NCI-H345 treated with DMSO at 0.1 percent for 48 hours (cell line): ENCODE data around the gene YJU2.

Experiments
- DNase-seq: peaks from one replicate; lab custom pipeline; 2025; ENCODE audit not compliant: unreplicated experiment; lab: John Stamatoyannopoulos, UW

The YJU2 gene

DNA sequence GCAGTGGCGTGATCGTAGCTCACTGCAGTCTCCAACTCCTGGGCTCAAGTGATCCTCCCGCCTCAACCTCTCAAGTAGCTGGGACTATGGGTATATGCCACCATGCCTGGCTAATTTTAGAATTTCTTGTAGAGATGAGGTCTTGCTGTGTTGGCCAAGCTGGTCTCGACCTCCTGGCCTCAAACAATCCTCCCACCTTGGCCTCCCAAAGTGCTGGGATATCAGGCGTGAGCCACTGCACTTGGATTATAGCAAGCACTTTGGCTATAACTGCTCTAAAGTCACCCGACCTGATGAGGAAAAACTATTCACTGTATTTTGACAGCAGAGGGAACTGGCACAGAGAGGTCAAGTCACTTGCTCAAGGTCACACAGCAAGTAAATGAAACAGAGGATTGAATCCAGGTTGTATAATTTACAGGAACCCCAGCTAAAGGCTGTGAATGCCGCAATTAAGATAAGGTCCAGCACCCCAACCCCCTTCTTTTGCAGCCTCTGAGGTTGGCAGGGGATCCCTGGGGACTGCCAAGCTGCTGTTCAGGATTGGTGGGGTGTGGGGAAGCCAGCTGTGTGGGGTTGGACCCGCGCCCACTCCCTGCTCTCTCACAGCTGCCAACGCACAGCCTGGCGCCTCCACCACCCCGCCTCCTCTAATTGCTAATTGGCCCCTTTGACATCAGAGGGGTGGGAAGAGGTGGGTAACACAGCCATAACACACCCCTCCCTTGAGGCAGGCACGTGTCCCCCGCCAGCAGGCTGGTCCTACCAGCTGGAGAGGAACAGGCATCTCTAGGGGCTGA is 49.3 kb downstream of the YJU2 start:
- DNase-seq = peak; percentile 33

DNA sequence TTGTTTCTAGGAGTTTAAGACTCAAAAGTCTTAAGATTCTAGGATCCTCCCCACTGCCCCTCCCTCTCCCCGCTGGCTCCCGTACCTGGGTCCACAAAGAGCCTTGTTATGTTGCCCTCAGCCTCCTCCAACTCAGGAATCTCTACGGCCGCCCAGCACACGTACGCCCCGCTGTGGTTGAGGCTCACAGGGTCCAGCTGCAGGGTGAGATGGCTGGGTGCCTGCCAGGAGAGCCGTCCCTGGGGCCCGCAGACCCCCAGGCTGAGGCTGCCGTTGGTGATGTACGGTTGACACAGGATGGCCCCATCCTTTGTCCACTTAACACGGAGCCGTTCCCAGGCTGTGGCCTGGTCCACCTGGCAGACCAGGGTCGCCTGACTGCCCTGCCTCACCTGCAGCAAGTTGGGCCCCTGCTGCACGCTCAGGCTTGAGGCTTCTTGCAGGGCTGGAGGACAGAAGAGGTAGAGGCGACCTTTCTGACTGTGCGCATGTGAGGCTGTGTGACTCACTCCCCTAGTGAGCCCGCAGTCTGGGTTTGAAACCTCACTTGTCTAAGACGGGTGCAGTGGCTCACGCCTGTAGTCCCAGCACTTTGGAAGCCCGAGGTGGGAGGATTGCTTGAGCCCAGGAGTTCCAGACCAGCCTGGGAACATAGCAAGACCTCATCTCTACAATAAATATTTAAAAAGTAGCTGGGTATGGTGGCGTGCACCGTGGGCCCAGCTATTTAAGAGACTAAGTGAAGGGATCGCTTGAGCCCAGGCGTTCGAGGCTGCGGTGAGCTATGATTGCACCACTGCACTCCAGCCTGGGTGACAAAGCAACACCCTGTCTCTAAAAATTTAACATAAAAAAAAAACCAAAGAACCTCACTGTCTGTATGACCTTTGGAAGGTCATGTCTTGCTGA is 51.3 kb downstream of the YJU2 start:
- no peak for DNase-seq

DNA sequence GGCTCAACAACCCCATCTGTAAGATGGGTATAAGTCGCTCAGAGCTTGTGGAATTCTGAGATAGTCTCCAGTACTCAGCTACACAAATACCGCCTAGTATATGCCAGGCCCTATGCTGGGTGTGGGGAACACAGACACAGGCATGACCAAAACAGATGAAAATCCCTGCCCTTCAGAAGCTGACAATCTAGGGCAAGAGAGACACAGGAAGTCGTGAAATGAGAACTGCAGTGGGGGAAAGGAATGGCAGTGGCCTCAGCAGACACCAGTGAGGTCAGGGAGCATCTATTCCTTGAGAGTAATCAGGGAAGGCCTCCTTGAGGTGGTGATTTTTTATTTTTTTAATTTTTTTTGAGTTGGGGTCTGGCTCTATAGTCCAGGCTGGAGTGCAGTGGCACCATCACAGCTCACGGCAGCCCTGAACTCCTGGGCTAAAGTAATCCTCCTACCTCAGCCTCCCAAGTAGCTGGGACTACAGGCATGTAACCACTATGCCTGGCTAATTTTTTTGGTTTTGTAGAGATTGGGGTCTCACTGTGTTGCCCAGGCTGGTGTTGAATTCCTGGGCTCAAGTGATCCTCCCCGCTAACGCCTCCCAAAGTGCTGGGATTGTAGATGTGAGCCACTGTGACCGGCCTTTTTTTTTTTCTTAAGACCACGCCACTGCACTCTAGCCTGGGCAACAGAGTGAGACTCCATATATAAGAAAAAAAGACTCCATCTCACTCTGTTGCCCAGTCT is 52.1 kb downstream of the YJU2 start:
- no peak for DNase-seq

DNA sequence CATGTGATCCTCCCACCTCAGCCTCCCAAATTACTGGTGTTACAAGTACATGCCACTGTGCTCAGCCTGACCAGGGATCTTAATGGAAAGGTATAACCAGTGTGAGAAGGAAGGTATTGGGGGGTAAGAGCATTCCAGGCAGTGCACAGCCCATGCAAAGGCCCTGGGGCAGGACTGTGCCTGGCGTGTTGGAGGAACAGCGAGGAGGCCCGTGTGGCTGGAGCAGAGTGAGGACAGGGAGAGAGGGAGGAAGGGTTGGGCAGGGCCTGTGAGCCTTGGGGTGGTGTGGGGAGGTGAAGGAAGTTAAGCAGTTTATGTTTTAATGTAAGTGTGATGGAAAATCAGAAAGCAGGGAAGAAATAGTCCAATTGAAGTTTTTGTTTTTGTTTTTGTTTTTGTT is 53.7 kb downstream of the YJU2 start:
- DNase-seq = no peak

DNA sequence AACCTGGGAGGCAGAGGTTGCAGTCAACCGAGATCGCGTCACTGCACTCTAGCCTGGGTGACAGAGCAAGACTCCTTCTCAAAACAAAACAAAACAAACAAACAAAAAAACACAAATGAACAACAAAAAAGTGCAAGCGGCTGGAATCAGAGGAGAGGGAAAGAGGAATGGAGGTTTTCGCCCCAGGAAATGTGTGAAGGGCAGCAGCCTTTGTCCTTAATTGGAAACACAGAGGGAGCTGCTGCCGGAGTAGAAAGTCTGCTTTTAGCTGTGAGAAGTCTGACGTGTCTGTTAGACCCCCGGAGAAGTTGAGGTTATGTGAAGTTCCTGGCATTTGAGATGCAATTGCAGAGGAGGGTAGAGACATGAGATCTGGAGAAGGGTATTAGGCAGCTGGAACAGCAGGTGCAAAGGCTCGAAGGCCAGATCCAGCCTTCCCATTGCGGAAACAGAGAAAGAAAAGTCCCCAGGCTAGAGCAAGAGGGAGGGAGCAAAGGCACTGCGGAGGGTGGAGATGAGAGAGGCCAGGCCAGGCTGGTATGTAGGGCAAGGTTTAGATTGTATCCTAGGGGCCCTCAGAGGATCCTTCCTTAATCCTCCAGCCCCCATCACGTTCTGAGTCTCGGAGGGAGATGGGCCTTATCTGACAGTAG is 54.8 kb downstream of the YJU2 start:
- DNase-seq = no peak

DNA sequence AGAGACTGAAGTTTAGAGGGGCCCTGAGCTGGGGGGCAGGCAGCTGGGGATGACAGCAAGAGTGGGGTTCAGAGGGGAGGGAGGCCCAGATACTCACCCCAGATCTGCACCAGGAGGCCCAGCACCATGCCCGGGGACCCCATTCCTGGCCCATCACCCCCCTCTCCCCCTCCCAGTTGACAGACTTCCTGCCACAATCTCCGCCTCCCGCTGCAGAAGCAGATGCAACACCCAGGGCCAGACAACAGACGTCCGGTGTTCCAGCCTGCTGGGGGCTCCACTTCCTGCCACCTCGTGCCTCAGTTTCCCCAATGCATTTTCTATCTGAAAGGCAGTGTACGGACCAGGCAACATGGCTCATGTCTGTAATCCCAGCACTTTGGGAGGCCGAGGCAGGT is 55.4 kb downstream of the YJU2 start, which contains the start of gene TMIGD2:
Gene TMIGD2, minus strand, starts transcription at position 147 of the 398 bp plus-strand sequence. Its CDS starts 4 bp downstream, at position 143.
- DNase-seq = no peak

DNA sequence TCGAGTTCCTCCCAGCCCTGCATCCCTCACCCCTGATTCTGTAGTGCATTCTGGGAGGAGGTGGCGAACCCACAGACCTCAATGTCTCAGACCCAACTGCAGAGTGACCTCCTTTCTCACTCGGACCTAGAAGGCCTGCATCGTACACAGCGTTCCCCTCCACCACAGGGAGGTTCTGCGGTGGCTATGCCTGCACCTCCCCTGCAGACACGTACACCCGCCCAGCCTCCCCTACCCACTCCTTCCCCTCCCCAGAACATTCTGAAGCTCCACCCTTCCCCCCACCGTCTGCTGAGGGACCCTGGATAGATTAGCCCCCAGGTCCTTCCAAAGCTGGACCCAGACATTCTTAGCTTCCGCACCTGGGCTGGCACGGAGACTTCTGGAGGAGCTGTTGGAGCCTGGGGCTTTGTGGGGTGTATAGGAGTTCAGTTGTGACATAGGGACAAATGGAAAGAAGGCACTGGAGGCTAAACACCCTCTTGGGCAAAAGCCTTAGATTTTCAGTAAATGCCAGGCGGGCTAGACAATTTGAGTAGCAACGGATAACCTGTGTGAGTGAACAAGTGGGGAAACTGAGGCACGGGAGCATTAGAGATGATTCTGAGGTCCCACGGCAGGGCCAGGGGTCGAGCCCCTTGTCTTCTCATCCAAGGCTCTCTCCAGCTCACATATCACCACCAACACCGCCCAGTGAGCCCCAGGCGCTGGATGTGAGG is 57.1 kb downstream of the YJU2 start:
- no peak for DNase-seq

DNA sequence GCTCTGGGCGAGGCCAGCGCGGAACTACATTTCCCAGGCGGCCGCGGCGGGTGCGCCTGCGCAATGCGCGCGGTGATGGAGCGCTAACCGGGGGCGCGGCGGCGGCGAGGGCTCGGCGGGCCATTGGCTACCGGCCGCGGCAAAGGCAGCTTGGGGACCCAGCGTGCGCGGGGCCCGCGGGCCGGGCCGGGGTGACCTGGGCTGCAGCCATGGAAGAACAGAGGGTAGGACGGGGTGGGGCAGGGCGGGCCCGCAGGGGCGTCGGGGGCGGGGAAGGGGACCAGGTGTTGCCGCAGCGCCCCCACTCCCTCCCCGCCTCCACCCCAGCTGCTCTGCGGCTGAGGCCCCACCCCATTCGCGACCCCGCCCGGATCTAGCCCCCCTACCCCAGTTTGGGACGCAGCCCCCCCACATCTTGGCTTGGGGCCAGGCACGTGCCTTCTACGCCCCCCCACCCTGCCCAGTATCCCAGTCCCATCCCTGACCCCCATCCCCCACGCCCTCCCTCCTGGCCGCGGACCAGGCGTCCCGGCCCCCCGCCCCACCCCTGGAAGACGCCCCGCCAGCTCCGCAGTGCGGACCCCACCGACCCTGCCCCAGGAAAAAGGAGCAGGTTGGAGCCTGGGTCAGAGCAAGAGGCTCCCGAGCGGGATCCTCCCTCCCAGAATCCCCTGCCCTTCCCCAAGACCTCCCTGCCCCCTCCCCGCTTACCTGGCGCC is 57.8 kb downstream of the YJU2 start, which contains the start of gene FSD1:
Gene FSD1, plus strand, starts transcription at position 61 of the 719 bp plus-strand sequence. Its CDS starts 149 bp downstream, at position 210.
- peak; percentile 52 for DNase-seq

DNA sequence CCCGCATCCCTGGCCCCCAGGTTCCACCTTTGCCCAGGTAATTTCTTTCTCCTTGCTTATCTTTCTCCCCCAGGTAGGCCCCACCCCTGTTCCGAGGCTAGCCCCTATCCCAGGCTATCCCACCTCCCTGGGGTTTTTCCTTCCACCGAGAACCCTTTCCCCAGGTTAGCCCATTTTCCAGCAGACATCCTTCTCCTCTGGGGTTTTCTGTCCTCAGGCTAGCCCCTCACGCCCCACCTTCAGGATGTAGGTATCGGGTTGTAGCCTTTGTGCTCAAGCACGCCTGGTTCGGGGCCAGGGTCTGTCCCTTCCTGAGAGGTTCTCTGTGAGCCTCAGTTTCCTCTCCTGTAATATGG is 58.4 kb downstream of the YJU2 start:
- DNase-seq = no peak

DNA sequence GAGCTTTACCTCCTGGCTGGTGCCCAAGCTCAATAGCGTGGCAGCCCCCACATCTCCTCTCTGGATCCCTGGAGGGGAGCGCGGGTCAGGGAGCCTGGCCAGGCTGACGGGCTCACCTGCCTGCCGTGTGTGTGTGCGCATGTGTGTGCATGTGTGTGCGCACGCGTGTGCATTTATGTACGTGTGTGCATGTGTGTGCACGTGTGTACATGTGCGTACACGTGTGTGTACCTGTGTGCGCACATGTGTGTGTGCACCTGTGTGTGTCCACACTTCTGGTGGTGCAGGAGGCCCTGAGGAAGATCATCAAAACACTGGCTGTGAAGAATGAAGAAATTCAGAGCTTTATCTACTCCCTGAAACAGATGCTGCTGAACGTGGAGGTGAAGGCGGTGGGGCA is 58.8 kb downstream of the YJU2 start:
- DNase-seq = no peak

DNA sequence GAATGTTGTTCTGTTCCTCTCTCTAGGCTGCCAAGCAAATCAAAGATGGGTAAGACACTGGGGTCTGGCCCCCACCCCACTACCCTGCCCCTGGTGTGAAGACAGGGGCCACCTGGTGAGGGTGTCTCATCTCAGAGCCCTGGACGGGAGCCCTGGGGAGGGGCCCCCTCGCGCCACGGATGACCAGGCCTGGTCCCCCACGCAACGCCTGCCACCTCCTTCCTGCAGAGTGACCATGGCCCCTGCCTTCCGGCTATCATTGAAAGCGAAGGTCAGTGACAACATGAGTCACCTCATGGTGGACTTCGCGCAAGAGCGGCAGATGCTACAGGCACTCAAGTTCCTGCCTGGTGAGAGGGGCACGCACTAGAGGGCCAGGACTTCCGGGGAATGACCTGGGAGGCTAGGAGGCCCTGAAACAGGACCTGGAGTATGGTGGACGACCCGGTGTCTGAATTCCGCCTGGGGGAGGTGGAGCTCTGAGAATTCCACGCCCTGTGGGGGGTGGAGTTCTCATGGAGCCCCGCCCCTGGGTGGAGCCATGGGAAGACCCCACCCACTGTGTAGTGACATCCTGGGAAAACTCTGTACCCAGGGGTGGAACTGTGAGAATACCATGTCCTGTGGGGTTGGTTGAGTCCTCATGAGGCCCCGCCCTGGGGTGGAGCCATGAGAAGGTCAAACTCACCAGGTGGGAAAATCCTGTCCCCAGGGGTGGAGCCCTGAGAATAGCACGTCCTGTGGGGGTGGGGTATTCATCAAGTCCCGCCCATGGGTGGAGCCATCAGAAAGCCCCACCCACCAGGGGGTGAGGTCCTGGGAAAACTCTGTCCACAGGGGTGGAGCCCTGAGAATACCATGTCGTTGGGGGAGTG is 63.6 kb downstream of the YJU2 start:
- no peak for DNase-seq

DNA sequence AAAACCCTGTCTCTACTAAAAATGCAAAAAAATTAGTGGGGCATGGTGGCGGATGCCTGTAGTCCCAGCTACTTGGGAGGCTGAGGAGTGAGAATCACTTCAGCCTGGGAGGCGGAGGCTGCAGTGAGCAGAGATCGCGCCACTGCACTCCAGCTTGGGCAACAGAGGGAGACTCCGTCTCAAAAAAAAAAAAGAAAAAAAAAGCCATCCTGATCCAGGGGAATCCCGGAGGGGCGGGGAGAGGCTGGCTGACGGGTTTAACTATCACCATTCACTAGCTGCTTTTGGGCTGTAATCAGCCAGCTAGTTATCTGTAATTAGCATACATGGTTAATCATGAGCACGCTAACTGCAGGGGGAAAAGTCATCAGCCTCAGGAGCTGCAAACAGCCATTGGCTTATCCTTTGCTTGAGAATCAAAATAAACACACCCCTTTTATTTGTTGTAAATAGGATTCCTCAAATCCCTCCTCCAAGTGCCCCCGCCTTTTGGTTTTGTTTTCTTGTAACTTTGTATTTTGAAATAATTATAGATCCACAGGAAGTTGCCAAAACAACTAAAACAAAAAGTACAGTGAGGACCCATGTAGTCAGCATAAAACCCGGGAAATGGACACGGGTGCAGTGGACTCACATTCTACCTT is 67.1 kb downstream of the YJU2 start:
- no peak for DNase-seq

DNA sequence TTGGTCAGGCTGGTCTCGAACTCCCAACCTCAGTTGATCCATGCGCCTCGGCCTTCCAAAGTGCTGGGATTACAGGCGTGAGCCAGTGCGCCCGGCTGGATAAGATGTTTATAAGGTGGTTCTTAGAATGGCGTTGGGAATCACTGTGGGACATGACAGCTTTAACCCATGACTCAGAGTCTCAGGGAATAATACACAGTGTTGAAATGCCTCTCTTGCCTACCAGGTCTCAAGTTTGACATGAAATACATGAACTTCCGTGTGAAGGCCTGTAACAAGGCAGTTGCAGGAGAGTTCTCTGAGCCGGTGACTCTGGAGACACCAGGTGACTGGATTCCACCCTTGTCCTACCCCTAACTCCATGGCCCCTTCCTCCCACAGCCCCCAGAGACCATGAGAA is 70.1 kb downstream of the YJU2 start:
- no peak for DNase-seq

DNA sequence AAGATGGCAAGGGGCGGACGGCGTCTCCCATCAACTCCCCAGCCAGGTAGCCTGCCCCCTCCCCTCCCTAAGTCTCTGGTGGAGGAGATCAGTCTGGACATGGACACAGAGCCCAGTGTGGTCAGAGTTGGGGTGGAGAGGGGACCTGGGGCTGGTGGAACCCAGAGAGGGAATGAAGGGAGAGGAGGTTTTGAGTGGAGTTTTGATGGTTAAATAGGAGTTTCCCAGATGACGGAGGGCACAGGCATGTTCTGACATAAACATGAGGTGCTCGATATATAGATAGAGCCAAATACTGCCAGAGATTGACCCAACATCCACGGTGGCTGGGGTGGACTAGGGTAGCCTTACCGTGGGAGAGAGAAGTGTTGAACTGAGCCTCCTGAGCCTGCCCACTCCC is 71.6 kb downstream of the YJU2 start:
- no peak for DNase-seq
